Sigmoid colon (tissue), 4 donors: ENCODE data around the gene MAPK1IP1L.

Experiments
- CTCF ChIP-seq, 4 experiments: fragments of 450-650 bp in 3 of 4; fragments of 200-600 bp in 1 of 4; IDR thresholded peaks; one replicate each; pipeline ENCODE4 v1.5.1; 2016 to 2019; ENCODE audit warnings: antibody characterized with exemption in 4 of 4, mild to moderate bottlenecking in 3 of 4, moderate library complexity in 2 of 4
- EP300 ChIP-seq, 4 donors: sonication (generic); formaldehyde crosslinking; IDR thresholded peaks; one replicate each; pipeline ENCODE4 v1.6.1; 2017; ENCODE audit warnings: antibody characterized with exemption in 4 of 4
- POLR2A ChIP-seq, 2 donors: fragments of 450-650 bp; IDR thresholded peaks; one replicate each; pipeline ENCODE4 v1.6.1; 2016; ENCODE audit warnings: antibody characterized with exemption in 2 of 2, mild to moderate bottlenecking in 2 of 2, moderate library complexity in 2 of 2
- POLR2AphosphoS5 ChIP-seq, 4 donors: sonication (generic); formaldehyde crosslinking; IDR thresholded peaks; one replicate each; pipeline ENCODE4 v1.6.1; 2017; ENCODE audit warnings: antibody characterized with exemption in 4 of 4

GRCh38 chr14:55111122-55111708 is 59.8 kb downstream of the MAPK1IP1L start:
- TF ChIP-seq CTCF (IDR thresholded peaks at IDR 0.05) (no peak), POLR2A (IDR thresholded peaks at IDR 0.05) (no peak), POLR2AphosphoS5 (IDR thresholded peaks at IDR 0.05) (no peak), EP300 (IDR thresholded peaks at IDR 0.05) (no peak)
